Right forelimb (tissue), 1 donor: ENCODE data around the gene PSMA5.
"Not testable (repeated sequence)": the region's sequence is repeated elsewhere in the genome, so short reads cannot be mapped to it uniquely, and the experiment has no call there.

Experiments used
- DNase-seq: peaks from one replicate; pipeline ENCODE4 v3.0.0-alpha.2; 2018

Gene PSMA5

GRCh38 chr1:109432336-109432735 is 6.1 kb upstream of the PSMA5 start:
- DNase-seq, result no peak

GRCh38 chr1:109427171-109427467 is 871 bp upstream of the PSMA5 start:
- DNase-seq, result no peak

- no peak for DNase-seq
These were observed 612 bp downstream of the PSMA5 start for GRCh38 chr1:109425391-109426280.

- DNase-seq, result no peak
These were observed 2.8 kb downstream of the PSMA5 start for GRCh38 chr1:109423498-109423897.

GRCh38 chr1:109412551-109412950 is 13.7 kb downstream of the PSMA5 start:
- DNase-seq, result no peak

GRCh38 chr1:109404838-109405237 is 21.4 kb downstream of the PSMA5 start:
- no peak for DNase-seq

GRCh38 chr1:109402025-109402424 is 24.2 kb downstream of the PSMA5 start:
- DNase-seq, result no peak

- no peak for DNase-seq
These were observed 26.1 kb downstream of the PSMA5 start for GRCh38 chr1:109400035-109400655.

GRCh38 chr1:109399326-109399957 is 26.8 kb downstream of the PSMA5 start:
- no peak for DNase-seq

- DNase-seq, result no peak
These were observed 27.7 kb downstream of the PSMA5 start for GRCh38 chr1:109398343-109399225.

GRCh38 chr1:109397581-109398342 is 28.5 kb downstream of the PSMA5 start, which contains the start of gene SORT1:
TSS of gene SORT1 (minus strand) at chr1:109397918. CDS start at chr1:109397892, 26 bp downstream.
- peak; percentile 89 for DNase-seq

- no peak for DNase-seq
These were observed 29.2 kb downstream of the PSMA5 start for GRCh38 chr1:109396871-109397580.

- DNase-seq, result no peak
These were observed 29.8 kb downstream of the PSMA5 start for GRCh38 chr1:109396513-109396839.

GRCh38 chr1:109395602-109396512 is 30.4 kb downstream of the PSMA5 start:
- no peak for DNase-seq

GRCh38 chr1:109395282-109395599 is 31.0 kb downstream of the PSMA5 start:
- DNase-seq, result not testable (repeated sequence)

- DNase-seq, result no peak
These were observed 31.5 kb downstream of the PSMA5 start for GRCh38 chr1:109394591-109395281.

GRCh38 chr1:109393617-109394233 is 32.5 kb downstream of the PSMA5 start:
- DNase-seq, result no peak

- peak; percentile 49 for DNase-seq
These were observed 33.2 kb downstream of the PSMA5 start for GRCh38 chr1:109392788-109393616.
